Measurements from ENCODE around the gene SLC39A11. TPM values are rescaled to one million over a fixed set of nuclear protein-coding genes. Genes with fewer than 3 reads are reported as not detected.

The SLC39A11 gene
- polyA plus RNA-seq, 1 donor from 2014 or later: 8.0 TPM

DNA sequence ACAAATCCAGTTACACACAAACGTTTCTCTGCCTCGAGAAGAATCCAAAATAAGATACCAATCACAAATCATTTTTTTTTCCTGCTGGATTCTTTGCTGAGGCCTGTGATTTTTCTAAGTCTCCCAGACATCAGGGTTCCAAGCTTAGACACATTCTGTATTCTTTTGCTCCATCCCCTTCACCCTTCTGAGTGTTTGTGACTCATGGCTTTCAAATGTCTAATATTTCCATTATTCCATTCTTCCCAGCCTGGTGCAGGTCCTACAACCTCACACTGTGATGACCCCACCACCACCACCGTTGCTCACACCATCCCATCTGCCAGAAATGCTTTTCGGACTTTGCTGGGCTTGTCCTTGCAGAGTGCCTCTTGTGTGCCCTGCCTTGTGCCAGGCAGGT lies 491.6 kb downstream of the SLC39A11 start:
- H3K4me2 ChIP-seq (ENCODE audit: low read length): no peak overlapping the region

DNA sequence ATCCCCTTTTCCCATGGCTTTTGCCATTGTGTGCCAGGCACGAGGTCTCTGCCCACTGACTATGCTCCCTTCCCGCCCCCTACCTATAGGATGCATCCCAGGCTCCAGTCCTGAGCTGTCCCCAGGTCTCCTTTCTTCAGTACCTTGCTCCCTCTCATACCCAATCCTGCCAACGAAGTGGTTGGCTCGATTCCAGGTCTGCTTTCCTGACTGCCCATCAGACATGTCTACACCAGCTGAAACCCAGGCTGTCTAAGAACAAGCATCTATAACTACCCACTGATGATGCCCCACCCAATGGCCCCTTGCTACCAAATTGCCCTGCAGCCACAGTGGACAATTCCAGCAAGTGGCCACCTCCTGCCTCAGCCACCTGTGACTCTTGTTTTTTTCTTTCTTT lies 492.6 kb downstream of the SLC39A11 start:
- Histone ChIP-seq H3K27ac (ENCODE audit: low read length) (no peak overlapping the region), H3K9me3 (ENCODE audit: low read length) (no peaks in the 10 kb centered on the region), H3F3A (ENCODE audit: insufficient read depth, low read length, poor library complexity, severe bottlenecking) (no peaks in the 10 kb centered on the region), H3K79me2 (replicated peaks; ENCODE audit: insufficient read depth, low read length) (no peaks in the 10 kb centered on the region), H3K9ac (ENCODE audit: low read length) (no peak overlapping the region), H2AFZ (ENCODE audit: low read depth, low read length) (no peak overlapping the region), H3K27me3 (ENCODE audit: insufficient read depth, low read depth, low read length) (no peaks in the 10 kb centered on the region), H3K9me2 (ENCODE audit: insufficient read depth, low read length) (no peaks in the 10 kb centered on the region), H3K36me3 (ENCODE audit: insufficient read depth, low read length) (no peaks in the 10 kb centered on the region), H3K4me2 (ENCODE audit: low read length) (no peak overlapping the region), H4K20me1 (ENCODE audit: insufficient read depth) (no peaks in the 10 kb centered on the region), H3K4me3 (ENCODE audit: low read length) (no peak overlapping the region)
- TF ChIP-seq, protein P1, sequence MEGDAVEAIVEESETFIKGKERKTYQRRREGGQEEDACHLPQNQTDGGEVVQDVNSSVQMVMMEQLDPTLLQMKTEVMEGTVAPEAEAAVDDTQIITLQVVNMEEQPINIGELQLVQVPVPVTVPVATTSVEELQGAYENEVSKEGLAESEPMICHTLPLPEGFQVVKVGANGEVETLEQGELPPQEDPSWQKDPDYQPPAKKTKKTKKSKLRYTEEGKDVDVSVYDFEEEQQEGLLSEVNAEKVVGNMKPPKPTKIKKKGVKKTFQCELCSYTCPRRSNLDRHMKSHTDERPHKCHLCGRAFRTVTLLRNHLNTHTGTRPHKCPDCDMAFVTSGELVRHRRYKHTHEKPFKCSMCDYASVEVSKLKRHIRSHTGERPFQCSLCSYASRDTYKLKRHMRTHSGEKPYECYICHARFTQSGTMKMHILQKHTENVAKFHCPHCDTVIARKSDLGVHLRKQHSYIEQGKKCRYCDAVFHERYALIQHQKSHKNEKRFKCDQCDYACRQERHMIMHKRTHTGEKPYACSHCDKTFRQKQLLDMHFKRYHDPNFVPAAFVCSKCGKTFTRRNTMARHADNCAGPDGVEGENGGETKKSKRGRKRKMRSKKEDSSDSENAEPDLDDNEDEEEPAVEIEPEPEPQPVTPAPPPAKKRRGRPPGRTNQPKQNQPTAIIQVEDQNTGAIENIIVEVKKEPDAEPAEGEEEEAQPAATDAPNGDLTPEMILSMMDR (IDR thresholded peaks at IDR 0.05; ENCODE audit: poor library complexity, severe bottlenecking): no peak
- TF ChIP-seq TAF1 (IDR thresholded peaks at IDR 0.05; ENCODE audit: low read depth): no peak
- TF ChIP-seq, protein P2, sequence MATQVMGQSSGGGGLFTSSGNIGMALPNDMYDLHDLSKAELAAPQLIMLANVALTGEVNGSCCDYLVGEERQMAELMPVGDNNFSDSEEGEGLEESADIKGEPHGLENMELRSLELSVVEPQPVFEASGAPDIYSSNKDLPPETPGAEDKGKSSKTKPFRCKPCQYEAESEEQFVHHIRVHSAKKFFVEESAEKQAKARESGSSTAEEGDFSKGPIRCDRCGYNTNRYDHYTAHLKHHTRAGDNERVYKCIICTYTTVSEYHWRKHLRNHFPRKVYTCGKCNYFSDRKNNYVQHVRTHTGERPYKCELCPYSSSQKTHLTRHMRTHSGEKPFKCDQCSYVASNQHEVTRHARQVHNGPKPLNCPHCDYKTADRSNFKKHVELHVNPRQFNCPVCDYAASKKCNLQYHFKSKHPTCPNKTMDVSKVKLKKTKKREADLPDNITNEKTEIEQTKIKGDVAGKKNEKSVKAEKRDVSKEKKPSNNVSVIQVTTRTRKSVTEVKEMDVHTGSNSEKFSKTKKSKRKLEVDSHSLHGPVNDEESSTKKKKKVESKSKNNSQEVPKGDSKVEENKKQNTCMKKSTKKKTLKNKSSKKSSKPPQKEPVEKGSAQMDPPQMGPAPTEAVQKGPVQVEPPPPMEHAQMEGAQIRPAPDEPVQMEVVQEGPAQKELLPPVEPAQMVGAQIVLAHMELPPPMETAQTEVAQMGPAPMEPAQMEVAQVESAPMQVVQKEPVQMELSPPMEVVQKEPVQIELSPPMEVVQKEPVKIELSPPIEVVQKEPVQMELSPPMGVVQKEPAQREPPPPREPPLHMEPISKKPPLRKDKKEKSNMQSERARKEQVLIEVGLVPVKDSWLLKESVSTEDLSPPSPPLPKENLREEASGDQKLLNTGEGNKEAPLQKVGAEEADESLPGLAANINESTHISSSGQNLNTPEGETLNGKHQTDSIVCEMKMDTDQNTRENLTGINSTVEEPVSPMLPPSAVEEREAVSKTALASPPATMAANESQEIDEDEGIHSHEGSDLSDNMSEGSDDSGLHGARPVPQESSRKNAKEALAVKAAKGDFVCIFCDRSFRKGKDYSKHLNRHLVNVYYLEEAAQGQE (IDR thresholded peaks at IDR 0.05; ENCODE audit: borderline replicate concordance): no peak
- no peak for TF ChIP-seq RAD21 (conservative IDR thresholded peaks at IDR 0.05)
- TF ChIP-seq POLR2AphosphoS5 (IDR thresholded peaks at IDR 0.05): no peak
- no peak for TF ChIP-seq SMC3 (conservative IDR thresholded peaks at IDR 0.05; ENCODE audit: poor library complexity)
- TF ChIP-seq EZH2 (IDR thresholded peaks at IDR 0.05; ENCODE audit: borderline replicate concordance, insufficient read depth, low read length, poor library complexity, severe bottlenecking): no peak
- TF ChIP-seq EP300 (conservative IDR thresholded peaks at IDR 0.05; ENCODE audit: poor library complexity, severe bottlenecking): no peak
- no peak for TF ChIP-seq MXI1 (conservative IDR thresholded peaks at IDR 0.05; ENCODE audit: poor library complexity, severe bottlenecking)

More for the DNA sequence above, 491.6 kb downstream of the SLC39A11 start:
- Histone ChIP-seq H3K79me2 (replicated peaks; ENCODE audit: insufficient read depth, low read length) (no peaks in the 10 kb centered on the region), H3K9me3 (ENCODE audit: low read length) (no peaks in the 10 kb centered on the region), H4K20me1 (ENCODE audit: insufficient read depth) (no peaks in the 10 kb centered on the region), H3F3A (ENCODE audit: insufficient read depth, low read length, poor library complexity, severe bottlenecking) (no peaks in the 10 kb centered on the region), H3K27ac (ENCODE audit: low read length) (no peak overlapping the region), H3K27me3 (ENCODE audit: insufficient read depth, low read depth, low read length) (no peaks in the 10 kb centered on the region), H3K4me3 (ENCODE audit: low read length) (no peak overlapping the region), H2AFZ (ENCODE audit: low read depth, low read length) (no peak overlapping the region), H3K9me2 (ENCODE audit: insufficient read depth, low read length) (no peaks in the 10 kb centered on the region), H3K36me3 (ENCODE audit: insufficient read depth, low read length) (no peaks in the 10 kb centered on the region), H3K9ac (ENCODE audit: low read length) (no peak overlapping the region)
- no peak for TF ChIP-seq RAD21 (conservative IDR thresholded peaks at IDR 0.05)
- TF ChIP-seq TAF1 (IDR thresholded peaks at IDR 0.05; ENCODE audit: low read depth): no peak
- TF ChIP-seq, protein P2 (IDR thresholded peaks at IDR 0.05; ENCODE audit: borderline replicate concordance): no peak
- TF ChIP-seq, protein P1 (IDR thresholded peaks at IDR 0.05; ENCODE audit: poor library complexity, severe bottlenecking): no peak
- TF ChIP-seq EZH2 (IDR thresholded peaks at IDR 0.05; ENCODE audit: borderline replicate concordance, insufficient read depth, low read length, poor library complexity, severe bottlenecking): no peak
- TF ChIP-seq SMC3 (conservative IDR thresholded peaks at IDR 0.05; ENCODE audit: poor library complexity): no peak
- no peak for TF ChIP-seq POLR2AphosphoS5 (IDR thresholded peaks at IDR 0.05)
- TF ChIP-seq EP300 (conservative IDR thresholded peaks at IDR 0.05; ENCODE audit: poor library complexity, severe bottlenecking): no peak
- no peak for TF ChIP-seq MXI1 (conservative IDR thresholded peaks at IDR 0.05; ENCODE audit: poor library complexity, severe bottlenecking)
